HG02840 (cell line): ENCODE results near the gene C22orf39.
"Not testable (repeated sequence)": the region's sequence is repeated elsewhere in the genome, so short reads cannot be mapped to it uniquely, and the experiment has no call there.

Experiments used
- ATAC-seq: cut with Tn5 transposase; IDR thresholded peaks from one replicate; pipeline ENCODE4 v1.9.1; 2021; ENCODE audit warnings: mild to moderate bottlenecking, moderate library complexity, moderate number of reproducible peaks; ENCODE audit not compliant: unreplicated experiment, low FRiP score

The C22orf39 gene

DNA sequence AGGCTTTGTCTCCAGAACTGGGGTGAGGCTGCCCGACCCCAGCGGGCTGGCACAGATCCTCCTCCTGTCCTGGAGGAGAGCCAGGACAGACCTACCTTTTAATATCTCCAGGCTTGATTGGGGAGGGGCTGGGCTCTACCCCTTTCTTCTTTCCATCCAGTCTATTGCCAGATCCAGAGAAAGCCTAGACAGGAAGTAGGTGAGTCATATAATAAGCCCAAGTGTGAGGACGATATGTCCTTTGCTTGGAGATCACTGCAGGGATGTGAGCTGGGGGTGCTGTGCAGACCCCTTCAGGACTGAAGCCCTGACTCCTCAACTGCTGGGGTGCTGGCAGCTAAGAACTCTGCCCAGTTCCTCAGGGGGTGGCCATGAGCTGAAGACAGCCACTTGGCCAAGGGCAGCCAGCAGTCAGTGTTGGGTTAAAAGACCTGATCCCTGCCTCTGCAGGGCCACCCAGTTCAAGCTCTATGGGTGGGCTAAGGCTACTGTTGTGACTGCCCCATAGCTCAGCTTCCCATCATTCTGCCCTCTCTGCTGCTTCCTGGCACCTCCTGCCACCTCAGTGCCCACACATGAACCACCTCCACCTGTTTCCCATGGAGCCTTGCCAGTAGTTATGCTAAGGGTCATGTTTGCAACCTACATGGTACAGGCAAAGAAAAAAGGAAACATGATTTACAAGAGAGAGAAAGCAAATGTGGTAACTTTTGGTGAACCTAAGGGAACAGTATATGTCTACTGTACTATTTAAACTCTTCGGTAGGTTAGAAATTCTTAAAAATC is 8.3 kb upstream of the C22orf39 start:
- no peak for ATAC-seq

- no peak for ATAC-seq
Measured at GRCh38 chr22:19455033-19455432, 7.5 kb upstream of the C22orf39 start.

- no peak for ATAC-seq
Measured at GRCh38 chr22:19454156-19454555, 6.6 kb upstream of the C22orf39 start.

DNA sequence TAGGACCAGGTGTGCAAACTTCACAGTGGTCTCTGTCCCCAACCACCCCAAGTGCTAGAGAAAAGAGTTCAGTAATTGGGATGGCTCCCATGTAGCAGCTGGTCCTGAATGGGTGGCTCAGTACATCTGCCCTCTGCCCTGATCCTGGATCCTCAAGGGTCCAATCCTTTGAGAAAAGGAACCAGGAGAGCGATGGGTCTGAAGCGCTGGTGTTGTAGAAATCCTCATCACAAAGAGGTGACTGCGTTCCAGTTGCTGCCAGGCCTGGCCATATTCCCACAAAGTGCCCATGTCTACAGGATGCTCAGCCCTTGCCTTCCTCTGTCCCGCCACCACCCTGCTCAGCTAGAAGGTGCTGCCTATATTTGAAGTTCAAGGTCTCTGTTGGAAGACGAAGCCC is 6.2 kb upstream of the C22orf39 start:
- no peak for ATAC-seq

DNA sequence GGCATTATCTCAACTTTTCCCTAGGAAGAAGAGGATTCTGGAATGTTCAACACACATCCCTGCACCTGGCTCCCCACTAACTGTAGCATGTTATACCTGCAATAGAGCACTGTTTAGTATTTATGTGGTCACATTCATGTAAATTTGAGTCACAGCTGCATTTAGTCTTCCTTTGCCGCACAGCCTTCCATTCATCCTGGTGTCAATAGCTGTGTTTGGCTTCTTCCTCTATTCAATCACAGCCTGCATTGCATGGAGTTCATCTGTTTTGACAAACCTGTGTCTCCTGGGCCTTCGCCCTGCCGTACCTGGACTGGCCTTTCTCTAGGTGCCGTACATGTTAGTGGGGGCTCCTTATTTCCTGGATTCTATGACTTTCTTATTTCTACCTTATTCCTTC is 4.1 kb upstream of the C22orf39 start:
- ATAC-seq, result no peak

DNA sequence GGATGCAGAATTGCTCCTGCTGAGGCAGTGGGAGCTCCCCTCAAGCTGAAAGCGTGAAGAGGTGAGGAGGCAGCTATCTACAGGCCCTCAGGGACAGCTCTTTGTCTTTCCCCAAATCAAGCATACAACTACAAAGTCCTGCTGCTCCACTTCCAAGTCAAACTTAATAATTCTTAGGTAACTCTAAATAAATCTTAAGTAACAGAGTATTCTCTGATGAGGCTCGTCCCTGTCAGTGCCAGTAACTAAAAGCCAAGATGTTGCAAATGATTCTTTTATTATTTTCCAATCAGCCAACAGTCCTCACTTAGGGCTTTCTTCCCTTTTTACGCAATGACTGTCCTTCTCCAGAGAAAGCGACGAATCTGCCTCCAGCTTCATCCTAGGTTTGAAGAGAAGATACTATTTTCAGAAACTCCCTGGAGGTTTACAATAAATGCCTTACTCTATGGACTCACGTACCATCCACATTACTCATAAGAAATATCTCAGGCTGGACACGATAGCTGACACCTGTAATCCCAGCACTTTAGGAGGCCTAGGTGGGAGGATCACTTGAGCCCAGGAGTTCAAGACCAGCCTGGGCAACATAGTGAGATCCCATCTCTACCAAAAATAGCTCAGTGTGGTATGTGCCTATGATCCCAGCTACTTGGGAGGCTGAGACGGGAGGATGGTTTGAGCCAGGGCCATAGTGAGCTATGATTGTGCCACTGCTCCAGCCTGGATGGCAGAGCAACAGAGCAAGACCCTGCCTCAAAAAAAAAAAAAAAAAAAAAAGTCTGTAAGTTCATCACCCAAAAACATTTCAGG is 3.1 kb upstream of the C22orf39 start:
- ATAC-seq, result no peak

DNA sequence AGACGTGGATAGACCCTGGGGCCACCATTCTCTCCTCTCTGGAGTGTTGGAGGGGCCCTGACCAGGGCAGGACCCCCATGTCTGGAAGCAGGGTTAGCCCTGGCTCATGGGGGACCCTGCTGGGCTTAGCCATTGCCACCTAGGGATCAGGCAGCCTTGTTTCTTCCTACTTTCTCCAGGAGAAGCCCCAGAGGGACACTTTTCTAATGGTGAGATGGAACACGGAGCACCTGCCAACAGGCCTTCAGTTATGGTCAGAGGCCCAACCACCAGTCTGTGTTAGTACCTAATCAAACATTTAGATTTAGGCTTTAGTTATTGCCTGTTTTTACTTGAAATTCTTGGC is 1.9 kb upstream of the C22orf39 start:
- ATAC-seq, result no peak

DNA sequence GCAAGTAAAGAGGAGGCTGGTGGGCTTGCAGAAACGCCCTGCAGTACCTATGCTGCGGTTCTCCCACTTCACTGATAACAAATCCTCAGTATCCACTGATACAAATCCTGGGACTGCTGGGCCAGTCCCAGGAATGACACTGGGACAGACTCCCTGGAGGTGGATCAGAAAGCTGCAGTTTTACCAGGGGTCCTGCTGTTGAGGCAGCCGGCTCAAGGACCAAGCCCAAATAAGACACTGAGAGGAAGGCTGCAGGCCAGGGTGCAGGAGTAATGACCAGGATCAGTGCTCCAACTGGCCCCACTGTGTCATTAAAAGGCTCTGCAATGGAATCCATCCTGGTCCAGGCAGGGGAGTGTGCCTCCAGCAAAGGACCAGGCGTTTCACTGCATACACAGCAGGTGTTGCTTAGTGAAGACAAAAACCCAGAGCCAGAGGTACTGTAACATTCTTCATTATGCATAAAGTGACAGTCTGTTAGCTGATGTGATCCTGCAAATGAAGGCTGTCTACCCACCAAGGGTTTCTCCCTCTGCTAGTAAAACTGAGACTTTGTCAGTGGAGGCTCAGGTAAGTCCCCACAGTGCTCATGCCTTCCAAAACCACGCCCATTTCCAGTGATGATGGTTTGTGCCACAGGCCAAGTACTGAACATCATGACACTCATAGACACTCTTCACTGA is 1.4 kb upstream of the C22orf39 start:
- no peak for ATAC-seq

DNA sequence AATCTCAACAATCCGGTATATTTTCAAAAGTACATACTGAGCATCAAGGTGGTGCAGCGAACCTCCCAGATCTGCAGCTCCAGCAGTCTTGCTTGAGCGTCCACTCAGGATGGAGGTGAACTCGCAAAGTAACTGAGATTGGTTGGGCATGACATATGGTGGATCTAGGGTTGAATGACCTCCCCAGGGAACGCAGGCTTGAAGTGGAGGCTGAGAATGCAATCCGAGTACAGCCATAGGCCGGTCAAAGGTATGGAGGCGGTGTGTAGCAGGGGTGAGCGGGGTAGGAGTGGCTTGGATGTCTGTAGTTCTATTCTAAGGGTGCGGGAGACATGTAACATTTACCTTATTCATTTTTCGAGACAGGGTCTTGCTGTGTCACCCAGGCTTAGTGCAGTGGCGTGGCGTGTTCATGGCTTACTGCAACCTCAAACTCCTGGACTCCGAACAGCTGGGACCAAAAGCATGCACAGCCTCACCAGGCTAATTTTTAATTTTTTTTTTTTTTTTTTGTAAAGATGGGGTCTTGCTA is 631 bp upstream of the C22orf39 start:
- ATAC-seq, result peak; percentile 20

DNA sequence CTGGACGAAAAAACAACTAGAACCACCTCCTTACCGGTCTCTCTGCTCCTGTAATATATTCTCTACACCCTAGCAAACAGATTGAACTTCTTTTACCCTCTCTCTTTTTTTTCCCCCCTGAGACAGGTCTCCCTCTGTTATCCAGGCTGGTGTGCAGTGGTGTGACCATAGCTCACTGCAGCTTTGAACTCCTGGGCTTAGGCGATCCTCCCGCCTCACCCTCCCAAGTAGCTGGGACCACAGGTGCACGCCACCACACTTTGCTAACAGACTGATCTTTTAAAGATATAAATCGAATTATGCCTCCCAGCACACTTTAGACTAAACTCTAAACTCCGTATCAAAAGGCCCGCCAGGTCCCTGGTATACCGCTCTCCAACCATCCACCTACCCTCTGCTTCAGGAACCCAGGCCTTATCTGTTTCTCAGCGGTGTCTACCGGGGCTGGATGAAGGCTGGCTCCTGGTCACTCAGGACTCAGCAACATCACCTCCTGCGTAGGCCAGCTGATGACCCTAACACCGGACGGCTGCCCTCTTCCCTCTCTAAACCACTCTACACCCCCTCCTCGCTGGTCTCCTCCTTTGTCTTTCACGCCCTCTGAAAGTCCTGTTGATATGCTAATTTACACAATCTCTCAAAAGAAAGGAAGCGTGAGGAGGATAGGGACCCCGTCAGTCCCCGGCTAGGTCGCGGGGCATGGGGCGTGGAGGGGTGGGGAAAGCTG is 745 bp downstream of the C22orf39 start:
- ATAC-seq, result peak; percentile 5

- ATAC-seq, result not testable (repeated sequence)
Measured at GRCh38 chr22:19445279-19445982, 2.1 kb downstream of the C22orf39 start.

DNA sequence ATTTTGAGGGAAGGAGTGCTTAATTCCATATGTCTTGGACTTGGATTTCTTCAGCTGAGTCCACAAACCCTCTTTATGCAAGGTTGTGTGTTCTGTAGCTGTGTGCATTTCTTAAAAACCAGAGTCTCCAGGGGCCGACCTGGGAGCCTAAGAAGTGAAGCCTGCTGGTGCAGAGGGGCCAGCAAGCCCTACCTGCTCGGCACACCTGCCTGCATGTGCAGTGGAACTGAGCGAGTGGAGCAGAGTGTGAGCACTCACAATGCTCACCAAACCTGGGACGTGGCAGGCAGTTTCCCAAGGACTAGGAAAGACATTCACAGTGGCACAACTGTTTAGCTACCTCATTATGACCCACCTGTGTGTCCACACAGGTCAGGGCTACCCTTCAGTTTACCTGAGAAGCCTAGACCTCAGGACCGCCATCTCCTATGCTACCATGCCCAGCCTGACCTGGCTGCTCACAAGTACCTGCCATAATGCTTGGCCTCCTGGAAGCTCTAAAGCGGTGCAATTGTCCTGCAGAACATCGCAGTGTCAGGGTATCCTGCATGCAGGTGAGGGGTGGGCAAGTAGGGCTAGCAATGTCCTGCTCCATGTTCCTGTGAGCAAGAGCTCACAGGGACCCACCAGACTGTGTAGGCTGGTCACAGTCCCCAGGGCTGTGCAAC is 3.8 kb downstream of the C22orf39 start:
- no peak for ATAC-seq

- ATAC-seq, result no peak
Measured at GRCh38 chr22:19442166-19442565, 5.3 kb downstream of the C22orf39 start.

DNA sequence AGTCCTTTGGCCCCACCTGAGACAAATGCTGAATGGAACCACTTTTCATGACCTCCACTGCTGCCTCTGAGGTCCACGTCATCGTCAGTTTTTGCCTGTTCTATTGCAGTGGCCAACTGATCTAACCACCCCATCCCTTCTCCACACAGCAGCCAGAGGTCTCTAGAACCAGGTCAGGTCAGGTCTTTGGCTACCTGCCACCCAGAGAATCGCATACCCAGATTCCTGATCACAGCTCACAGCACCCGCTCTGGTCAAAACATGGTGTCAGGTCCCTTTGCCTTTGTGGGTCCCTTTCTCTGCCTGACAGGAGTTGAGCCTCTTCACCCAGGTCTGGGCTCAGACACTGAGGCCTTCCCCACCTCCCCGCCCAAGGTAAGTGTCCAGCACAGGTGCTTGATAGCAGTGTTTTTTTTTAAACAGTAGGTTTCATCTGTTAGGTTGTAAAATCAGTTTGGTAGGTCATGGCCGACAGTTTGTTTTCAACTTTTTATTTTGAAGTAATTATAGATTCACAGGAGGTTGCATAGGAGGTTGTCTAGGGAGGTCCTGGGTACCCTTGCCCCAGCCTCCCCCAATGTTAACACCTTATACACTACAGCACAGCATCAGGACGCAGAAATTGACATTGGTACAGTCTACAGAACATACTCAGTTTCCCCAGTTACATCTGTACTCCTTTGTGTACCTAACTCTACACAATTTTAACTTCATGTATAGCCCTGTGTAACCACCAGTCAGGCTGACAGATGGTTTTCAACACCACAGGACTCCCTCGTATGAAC is 6.9 kb downstream of the C22orf39 start:
- no peak for ATAC-seq

DNA sequence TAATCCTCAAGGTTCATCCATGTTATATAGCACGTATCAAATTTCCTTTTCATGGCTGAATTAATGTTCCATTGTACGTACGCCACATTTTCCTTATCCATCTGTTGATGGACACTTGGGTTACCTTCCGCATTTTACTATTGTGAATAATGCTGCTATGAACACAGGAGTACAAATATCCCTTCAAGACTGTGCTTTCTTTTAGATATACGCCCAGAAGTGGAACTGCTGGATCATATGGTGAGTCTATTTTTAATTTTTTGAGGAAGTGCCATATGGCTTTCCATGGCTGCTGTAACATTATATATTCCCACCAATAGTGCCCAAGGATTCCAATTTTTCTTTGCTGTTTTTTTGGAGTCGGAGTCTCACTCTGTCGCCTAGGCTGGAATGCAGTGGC is 9.2 kb downstream of the C22orf39 start:
- ATAC-seq, result no peak

DNA sequence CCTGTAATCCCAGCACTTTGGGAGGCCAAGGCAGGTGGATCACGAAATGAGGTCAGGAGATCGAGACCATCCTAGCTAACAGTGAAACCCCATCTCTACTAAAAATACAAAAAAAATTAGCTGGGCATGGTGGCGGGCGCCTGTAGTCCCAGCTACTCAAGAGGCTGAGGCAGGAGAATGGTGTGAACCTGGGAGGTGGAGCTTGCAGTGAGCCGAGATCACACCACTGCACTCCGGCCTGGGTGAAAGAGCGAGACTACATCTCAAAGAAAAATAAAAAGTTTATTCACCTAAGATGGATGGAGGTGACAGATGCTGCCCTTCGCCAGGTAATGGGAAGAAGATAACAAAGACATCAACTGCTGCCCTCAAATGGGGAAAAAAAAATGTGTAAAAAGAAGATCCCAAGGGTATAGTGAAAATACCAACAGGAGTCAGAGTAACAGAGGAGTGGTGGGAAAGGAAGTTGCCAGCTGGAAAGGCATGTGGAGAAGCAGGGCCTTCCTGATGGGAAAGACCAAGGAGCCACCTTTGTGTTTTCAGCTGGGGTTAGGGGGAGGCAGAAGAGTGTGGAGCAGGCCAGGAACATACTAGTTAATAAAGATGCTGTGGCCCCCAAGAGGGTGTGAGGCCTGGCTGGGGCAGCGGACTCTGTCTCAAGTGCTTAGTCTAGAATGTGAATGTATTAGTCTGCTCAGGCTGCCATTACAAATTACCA is 10.9 kb downstream of the C22orf39 start:
- ATAC-seq, result not testable (repeated sequence)

GRCh38 chr22:19434829-19435580 is 12.5 kb downstream of the C22orf39 start:
- ATAC-seq, result no peak
